ENCODE data around the gene CCT7.

Gene CCT7

GRCh38 chr2:73297586-73297985, 63.5 kb downstream of the CCT7 start:
- no peak overlapping the region for H3K4me3 ChIP-seq (replicated peaks; ENCODE audit: low read depth, low read length)
- TF ChIP-seq CTCF (IDR thresholded peaks at IDR 0.05; ENCODE audit: low read depth, low read length, missing control alignments): no peak
- no peak for DNase-seq (ENCODE audit: extremely low read depth, low read depth)

DNA sequence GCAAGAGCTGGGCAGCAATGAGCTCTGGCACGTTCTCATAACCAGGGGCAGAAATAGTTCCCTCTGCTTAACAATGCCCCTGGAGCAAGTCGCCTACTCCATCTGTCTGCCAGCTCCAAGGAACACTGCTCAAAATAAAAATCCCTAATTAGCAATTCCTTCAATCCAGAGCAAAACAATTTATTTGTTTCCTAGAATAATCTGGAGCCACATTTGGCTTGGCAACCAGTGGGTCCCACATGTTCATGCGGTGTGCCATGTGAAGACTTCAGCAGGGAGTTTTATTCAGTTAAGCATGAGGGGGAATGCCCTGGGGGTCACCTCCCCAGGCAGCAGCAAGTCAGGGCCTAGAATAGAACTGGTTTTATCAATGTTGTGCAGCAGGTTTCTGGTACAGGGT, 66.8 kb downstream of the CCT7 start:
- TF ChIP-seq CTCF (IDR thresholded peaks at IDR 0.05; ENCODE audit: low read depth, low read length, missing control alignments): no peak
- H3K4me3 ChIP-seq (replicated peaks; ENCODE audit: low read depth, low read length): no peak overlapping the region
- no peak for DNase-seq (ENCODE audit: extremely low read depth, low read depth)

DNA sequence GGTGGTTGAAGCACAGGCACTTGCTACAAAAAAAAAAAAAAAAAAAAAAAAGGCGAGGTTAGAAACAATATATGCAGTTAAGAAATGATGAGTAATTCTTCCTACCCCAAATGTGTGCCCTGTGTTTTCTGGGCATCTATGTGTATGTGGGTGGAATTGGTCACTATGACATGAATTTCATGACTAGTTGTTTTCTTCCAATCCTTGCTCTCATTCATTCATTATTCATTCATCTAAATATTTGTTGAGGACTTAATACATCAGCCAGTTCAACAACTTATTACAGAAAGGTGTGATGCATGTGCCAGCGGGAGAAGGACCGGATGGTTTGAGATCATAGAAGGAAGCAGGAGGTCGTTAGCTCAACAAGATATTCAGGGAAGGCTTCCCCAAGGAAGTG, 67.5 kb downstream of the CCT7 start:
- no peak for TF ChIP-seq CTCF (IDR thresholded peaks at IDR 0.05; ENCODE audit: low read depth, low read length, missing control alignments)

More for the DNA sequence above, 67.5 kb downstream of the CCT7 start:
- no peak overlapping the region for H3K4me3 ChIP-seq (replicated peaks; ENCODE audit: low read depth, low read length)
- DNase-seq (ENCODE audit: extremely low read depth, low read depth): no peak

All from HFF-Myc (cell line).